Gastroesophageal sphincter (tissue), 4 donors: ENCODE measurements around the gene KCNN3. TPM values are rescaled to one million over a fixed set of nuclear protein-coding genes. Genes with fewer than 3 reads are reported as not detected.

ENCODE experiments used
- ATAC-seq: fragments of 150-250 bp; one replicate; pipeline ENCODE4 v1.9.1; 2016; ENCODE audit warnings: mild to moderate bottlenecking, moderate library complexity
- H3K27ac ChIP-seq, 4 donors: fragments of 200-600 bp; sonication (generic) in 3 of 4; 1 replicate in 3 of 4; 2 replicates in 1 of 4; pipeline ENCODE4 v1.5.1; 2016 to 2019
- H3K27me3 ChIP-seq: fragments of 200-600 bp; sonication (generic); one replicate; pipeline ENCODE4 v1.5.1; 2019
- H3K36me3 ChIP-seq, 2 donors: fragments of 200-600 bp; sonication (generic); one replicate each; pipeline ENCODE4 v1.5.1; 2019; ENCODE audit warnings: control low read depth in 1 of 2
- H3K4me1 ChIP-seq, 3 donors: fragments of 200-600 bp; sonication (generic); 1 replicate in 2 of 3; 2 replicates in 1 of 3; pipeline ENCODE4 v1.5.1; 2016 to 2019; ENCODE audit warnings: control low read depth in 2 of 3
- H3K4me3 ChIP-seq, 2 donors: fragments of 200-600 bp; sonication (generic); one replicate each; pipeline ENCODE4 v1.5.1; 2019; ENCODE audit warnings: mild to moderate bottlenecking in 1 of 2, moderate library complexity in 1 of 2
- H3K9me3 ChIP-seq, 3 donors: fragments of 200-600 bp; sonication (generic); one replicate each; pipeline ENCODE4 v1.5.1; 2017 to 2019; ENCODE audit warnings: control low read depth in 2 of 3
- EP300 ChIP-seq: sonication (generic); formaldehyde crosslinking; IDR thresholded peaks from one replicate; pipeline ENCODE4 v1.6.1; 2017; ENCODE audit warnings: antibody characterized with exemption, mild to moderate bottlenecking
- POLR2A ChIP-seq, 2 donors: fragments of 450-650 bp; IDR thresholded peaks; one replicate each; pipeline ENCODE4 v1.6.1; 2017; ENCODE audit warnings: antibody characterized with exemption in 2 of 2, mild to moderate bottlenecking in 2 of 2, moderate library complexity in 1 of 2
- POLR2AphosphoS5 ChIP-seq: sonication (generic); formaldehyde crosslinking; IDR thresholded peaks from one replicate; pipeline ENCODE4 v1.6.1; 2017; ENCODE audit warnings: antibody characterized with exemption
- WGBS, 2 donors: methylation state at CpG; one replicate each; pipeline ENCODE4 v1.1.5; 2018; ENCODE audit warnings: low coverage in 1 of 2; 5-methylcytosine and 5-hydroxymethylcytosine counted together
- total RNA-seq, 4 donors: library from RNA; depleted of rRNA; stranded (reverse); fragments of >200 nt; gene quantifications; one replicate each; pipeline ENCODE4 v1.1.0, GENCODE V29; 2016
- TF ChIP-seq, protein P1 (sequence below), 4 experiments: fragments of 200-600 bp in 2 of 4; fragments of 450-650 bp in 2 of 4; sonication (generic) in 1 of 4; IDR thresholded peaks; one replicate each; pipeline ENCODE4 v1.5.1; 2017 to 2019; ENCODE audit warnings: antibody characterized with exemption in 4 of 4, mild to moderate bottlenecking in 2 of 4, moderate library complexity in 2 of 4

KCNN3 gene
- total RNA-seq, 4 donors from 2014 or later = 1.8 to 13.7 (median 8.1) TPM

DNA sequence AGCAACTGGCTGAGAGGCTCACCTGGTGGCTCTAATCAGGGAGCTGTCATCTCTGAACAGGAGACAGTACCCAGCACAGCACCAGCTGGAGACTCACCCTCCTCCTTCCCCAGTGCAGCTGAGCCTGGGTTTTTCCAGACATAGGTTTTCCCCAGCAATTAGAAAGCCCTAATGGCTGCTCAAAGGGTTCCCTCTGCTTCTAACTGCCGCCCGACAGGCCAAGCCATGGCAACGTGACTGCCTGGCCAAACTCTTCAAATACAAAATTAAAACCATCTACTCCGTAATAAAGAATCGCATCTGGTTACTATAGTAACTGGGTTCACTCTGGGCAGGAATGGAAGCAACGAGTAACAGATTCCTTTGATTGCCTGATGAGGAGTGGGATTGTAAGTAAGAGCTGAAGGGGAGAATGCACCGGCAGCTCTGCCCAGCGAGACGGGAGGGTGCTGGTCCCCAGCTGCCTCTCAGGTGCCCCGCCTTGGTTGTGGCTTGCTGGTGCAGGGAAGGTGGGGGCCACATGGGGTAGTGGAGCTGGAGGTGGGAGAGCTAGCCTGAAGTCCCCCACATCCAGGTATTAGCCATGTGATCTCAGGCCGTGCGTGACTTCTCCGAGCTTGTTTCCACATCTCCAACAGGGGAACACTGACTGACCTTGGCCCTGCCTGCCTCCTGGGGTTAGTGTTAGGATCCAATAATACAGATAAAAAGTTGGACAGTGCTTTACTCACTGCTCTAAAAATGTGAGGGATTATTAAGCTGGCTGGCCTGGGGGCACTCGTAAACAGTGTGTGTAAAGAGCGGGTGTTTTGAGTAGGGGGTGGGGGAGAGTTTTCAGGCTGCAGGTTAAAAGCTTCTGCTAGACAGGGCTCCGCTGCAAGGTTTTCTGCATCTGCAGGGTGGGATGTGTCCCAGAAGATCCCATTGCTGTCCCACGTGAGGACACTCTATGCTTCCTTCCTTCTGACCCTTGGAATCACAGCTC, 94.2 kb downstream of the KCNN3 start:
- Histone ChIP-seq H3K4me1 (peaks cover 0 to 4% (median 0%) of the 10 kb centered on the region in 3 donors), H3K36me3 (no peaks in the 10 kb centered on the region), H3K27ac (no peak overlapping the region), H3K27me3 (no peaks in the 10 kb centered on the region), H3K4me3 (no peak overlapping the region), H3K9me3 (peaks cover 0 to 9% (median 0%) of the 10 kb centered on the region in 3 donors)
- TF ChIP-seq EP300 (no peak), POLR2A (IDR thresholded peaks at IDR 0.05) (no peak), POLR2AphosphoS5 (no peak)
- TF ChIP-seq, protein P1, sequence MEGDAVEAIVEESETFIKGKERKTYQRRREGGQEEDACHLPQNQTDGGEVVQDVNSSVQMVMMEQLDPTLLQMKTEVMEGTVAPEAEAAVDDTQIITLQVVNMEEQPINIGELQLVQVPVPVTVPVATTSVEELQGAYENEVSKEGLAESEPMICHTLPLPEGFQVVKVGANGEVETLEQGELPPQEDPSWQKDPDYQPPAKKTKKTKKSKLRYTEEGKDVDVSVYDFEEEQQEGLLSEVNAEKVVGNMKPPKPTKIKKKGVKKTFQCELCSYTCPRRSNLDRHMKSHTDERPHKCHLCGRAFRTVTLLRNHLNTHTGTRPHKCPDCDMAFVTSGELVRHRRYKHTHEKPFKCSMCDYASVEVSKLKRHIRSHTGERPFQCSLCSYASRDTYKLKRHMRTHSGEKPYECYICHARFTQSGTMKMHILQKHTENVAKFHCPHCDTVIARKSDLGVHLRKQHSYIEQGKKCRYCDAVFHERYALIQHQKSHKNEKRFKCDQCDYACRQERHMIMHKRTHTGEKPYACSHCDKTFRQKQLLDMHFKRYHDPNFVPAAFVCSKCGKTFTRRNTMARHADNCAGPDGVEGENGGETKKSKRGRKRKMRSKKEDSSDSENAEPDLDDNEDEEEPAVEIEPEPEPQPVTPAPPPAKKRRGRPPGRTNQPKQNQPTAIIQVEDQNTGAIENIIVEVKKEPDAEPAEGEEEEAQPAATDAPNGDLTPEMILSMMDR (IDR thresholded peaks at IDR 0.05) = no peak
- WGBS, 2 donors = 68 to 78% methylated on average over 4 to 12 of the region's 17 CpGs
- no peak for ATAC-seq

- Histone ChIP-seq H3K9me3 (peaks cover 0 to 8% (median 0%) of the 10 kb centered on the region in 3 donors), H3K4me3 (no peak overlapping the region), H3K36me3 (no peaks in the 10 kb centered on the region), H3K27me3 (no peaks in the 10 kb centered on the region), H3K4me1 (peaks cover 0 to 5% (median 0%) of the 10 kb centered on the region in 3 donors), H3K27ac (no peak overlapping the region)
- TF ChIP-seq POLR2A (IDR thresholded peaks at IDR 0.05) (no peak), POLR2AphosphoS5 (no peak), EP300 (no peak)
- TF ChIP-seq, protein P1 (IDR thresholded peaks at IDR 0.05) = no peak
- no peak for ATAC-seq
- 76 to 87% methylated on average over 3 to 6 of the region's 7 CpGs for WGBS, 2 donors
Measured at GRCh38 chr1:154774175-154774855, 95.8 kb downstream of the KCNN3 start.

DNA sequence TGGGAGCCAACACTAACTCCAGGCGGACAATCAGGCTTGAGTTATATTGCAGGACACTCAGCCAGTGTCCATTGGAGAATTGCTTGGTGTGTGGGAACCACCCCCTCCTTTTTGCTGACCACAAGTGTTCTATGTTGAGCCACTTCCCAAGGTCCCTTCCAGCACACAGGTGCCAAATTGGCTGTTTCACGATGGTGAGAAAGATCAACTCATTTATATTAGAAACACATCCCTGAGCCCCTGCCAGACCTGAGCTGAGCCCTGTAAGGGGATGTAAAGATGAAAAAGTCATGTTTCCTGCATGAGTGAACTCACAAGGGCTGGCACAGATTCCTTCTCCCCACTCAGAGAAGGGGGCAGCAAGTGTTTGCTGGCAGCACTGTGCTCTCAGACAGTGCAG, 96.5 kb downstream of the KCNN3 start:
- Histone ChIP-seq H3K27ac (no peak overlapping the region), H3K27me3 (no peaks in the 10 kb centered on the region), H3K9me3 (peaks cover 0 to under 1% (median 0%) of the 10 kb centered on the region in 3 donors), H3K4me1 (peaks cover 0 to 13% (median 2%) of the 10 kb centered on the region in 3 donors), H3K4me3 (no peak overlapping the region), H3K36me3 (no peaks in the 10 kb centered on the region)
- no peak for TF ChIP-seq POLR2A (IDR thresholded peaks at IDR 0.05)
- TF ChIP-seq, protein P1 (IDR thresholded peaks at IDR 0.05) = no peak
- no peak for TF ChIP-seq EP300
- no peak for TF ChIP-seq POLR2AphosphoS5
- no peak for ATAC-seq
- WGBS, 2 donors = 80% methylated on average over 1 of the region's 2 CpGs; no CpG with 5 or more reads in 1 of the 2 donors

- Histone ChIP-seq H3K4me3 (no peak overlapping the region), H3K27me3 (no peaks in the 10 kb centered on the region), H3K27ac (no peak overlapping the region), H3K9me3 (no peaks in the 10 kb centered on the region), H3K4me1 (peaks cover 0 to 20% (median 4%) of the 10 kb centered on the region in 3 donors), H3K36me3 (no peaks in the 10 kb centered on the region)
- ATAC-seq = no peak
- no peak for TF ChIP-seq POLR2AphosphoS5
- no peak for TF ChIP-seq EP300
- no peak for TF ChIP-seq POLR2A (IDR thresholded peaks at IDR 0.05)
- TF ChIP-seq, protein P1 (IDR thresholded peaks at IDR 0.05) = no peak
- 67 to 73% methylated on average over 12 to 16 of the region's 17 CpGs for WGBS, 2 donors
Measured at GRCh38 chr1:154772606-154773506, 97.2 kb downstream of the KCNN3 start.
